Gastroesophageal sphincter (tissue), 4 donors: ENCODE measurements around the gene CMTM5. TPM values are rescaled to one million over a fixed set of nuclear protein-coding genes. Genes with fewer than 3 reads are reported as not detected.
"Not testable (repeated sequence)": the region's sequence is repeated elsewhere in the genome, so short reads cannot be mapped to it uniquely, and the experiment has no call there.

Experiments used
- ATAC-seq: fragments of 150-250 bp; one replicate; pipeline ENCODE4 v1.9.1; 2016; ENCODE audit warnings: mild to moderate bottlenecking, moderate library complexity
- H3K27ac ChIP-seq, 4 donors: fragments of 200-600 bp; sonication (generic) in 3 of 4; 1 replicate in 3 of 4; 2 replicates in 1 of 4; pipeline ENCODE4 v1.5.1; 2016 to 2019
- H3K27me3 ChIP-seq: fragments of 200-600 bp; sonication (generic); one replicate; pipeline ENCODE4 v1.5.1; 2019
- H3K36me3 ChIP-seq, 2 donors: fragments of 200-600 bp; sonication (generic); one replicate each; pipeline ENCODE4 v1.5.1; 2019; ENCODE audit warnings: control low read depth in 1 of 2
- H3K4me1 ChIP-seq, 3 donors: fragments of 200-600 bp; sonication (generic); 1 replicate in 2 of 3; 2 replicates in 1 of 3; pipeline ENCODE4 v1.5.1; 2016 to 2019; ENCODE audit warnings: control low read depth in 2 of 3
- H3K4me3 ChIP-seq, 2 donors: fragments of 200-600 bp; sonication (generic); one replicate each; pipeline ENCODE4 v1.5.1; 2019; ENCODE audit warnings: mild to moderate bottlenecking in 1 of 2, moderate library complexity in 1 of 2
- H3K9me3 ChIP-seq, 3 donors: fragments of 200-600 bp; sonication (generic); one replicate each; pipeline ENCODE4 v1.5.1; 2017 to 2019; ENCODE audit warnings: control low read depth in 2 of 3
- CTCF ChIP-seq, 4 experiments: fragments of 200-600 bp in 2 of 4; fragments of 450-650 bp in 2 of 4; sonication (generic) in 1 of 4; IDR thresholded peaks; one replicate each; pipeline ENCODE4 v1.5.1; 2017 to 2019; ENCODE audit warnings: antibody characterized with exemption in 4 of 4, mild to moderate bottlenecking in 2 of 4, moderate library complexity in 2 of 4
- EP300 ChIP-seq: sonication (generic); formaldehyde crosslinking; IDR thresholded peaks from one replicate; pipeline ENCODE4 v1.6.1; 2017; ENCODE audit warnings: antibody characterized with exemption, mild to moderate bottlenecking
- POLR2A ChIP-seq, 2 donors: fragments of 450-650 bp; IDR thresholded peaks; one replicate each; pipeline ENCODE4 v1.6.1; 2017; ENCODE audit warnings: antibody characterized with exemption in 2 of 2, mild to moderate bottlenecking in 2 of 2, moderate library complexity in 1 of 2
- POLR2AphosphoS5 ChIP-seq: sonication (generic); formaldehyde crosslinking; IDR thresholded peaks from one replicate; pipeline ENCODE4 v1.6.1; 2017; ENCODE audit warnings: antibody characterized with exemption
- WGBS, 2 donors: methylation state at CpG; one replicate each; pipeline ENCODE4 v1.1.5; 2018; ENCODE audit warnings: low coverage in 1 of 2; 5-methylcytosine and 5-hydroxymethylcytosine counted together
- total RNA-seq, 4 donors: library from RNA; depleted of rRNA; stranded (reverse); fragments of >200 nt; gene quantifications; one replicate each; pipeline ENCODE4 v1.1.0, GENCODE V29; 2016

CMTM5 gene
- total RNA-seq, 4 donors from 2014 or later, result 0.81 to 2.3 (median 1.2) TPM; not detected in 1

GRCh38 chr14:23398348-23398747, 21.5 kb downstream of the CMTM5 start:
- peaks cover 15% of the 10 kb centered on the region for H3K27me3 ChIP-seq
- WGBS, 2 donors, result 100% methylated on average over 2 of the region's 4 CpGs; no CpG with 5 or more reads in 1 of the 2 donors
- H3K27ac ChIP-seq, result no peak overlapping the region
- H3K9me3 ChIP-seq, result no peaks in the 10 kb centered on the region
- no peak overlapping the region for H3K4me3 ChIP-seq
- no peak for ATAC-seq
- no peaks in the 10 kb centered on the region for H3K4me1 ChIP-seq
- no peaks in the 10 kb centered on the region for H3K36me3 ChIP-seq
- TF ChIP-seq CTCF (IDR thresholded peaks at IDR 0.05), result no peak
- no peak for TF ChIP-seq EP300
- TF ChIP-seq POLR2A (IDR thresholded peaks at IDR 0.05), result no peak
- TF ChIP-seq POLR2AphosphoS5, result no peak

- 100% methylated on average over 2 of the region's 3 CpGs; no CpG with 5 or more reads in 1 of the 2 donors for WGBS, 2 donors
- ATAC-seq, result no peak
Measured at GRCh38 chr14:23399136-23399535, 22.3 kb downstream of the CMTM5 start.

GRCh38 chr14:23399591-23399990, 22.7 kb downstream of the CMTM5 start:
- H3K27ac ChIP-seq, result no peak overlapping the region
- H3K27me3 ChIP-seq, result peaks cover 24% of the 10 kb centered on the region
- no peaks in the 10 kb centered on the region for H3K4me1 ChIP-seq
- no peaks in the 10 kb centered on the region for H3K36me3 ChIP-seq
- no peak for ATAC-seq
- H3K9me3 ChIP-seq, result no peaks in the 10 kb centered on the region
- 60% methylated on average over 1 of the region's 6 CpGs; no CpG with 5 or more reads in 1 of the 2 donors for WGBS, 2 donors
- H3K4me3 ChIP-seq, result no peak overlapping the region
- TF ChIP-seq EP300 (no peak), CTCF (IDR thresholded peaks at IDR 0.05) (no peak), POLR2A (IDR thresholded peaks at IDR 0.05) (no peak), POLR2AphosphoS5 (no peak)

More at GRCh38 chr14:23399136-23399535, 22.3 kb downstream of the CMTM5 start:
- H3K4me1 ChIP-seq, result no peaks in the 10 kb centered on the region
- H3K36me3 ChIP-seq, result no peaks in the 10 kb centered on the region
- no peak overlapping the region for H3K4me3 ChIP-seq
- no peaks in the 10 kb centered on the region for H3K9me3 ChIP-seq
- H3K27ac ChIP-seq, result no peak overlapping the region
- H3K27me3 ChIP-seq, result peaks cover 20% of the 10 kb centered on the region
- TF ChIP-seq POLR2AphosphoS5 (no peak), EP300 (no peak), CTCF (IDR thresholded peaks at IDR 0.05) (no peak), POLR2A (IDR thresholded peaks at IDR 0.05) (no peak)

GRCh38 chr14:23400496-23401149, 23.8 kb downstream of the CMTM5 start:
- H3K4me3 ChIP-seq, H3K9me3 ChIP-seq, H3K4me1 ChIP-seq, ATAC-seq, H3K27ac ChIP-seq, H3K36me3 ChIP-seq: not testable (repeated sequence)
- peaks cover 34% of the 10 kb centered on the region for H3K27me3 ChIP-seq
- WGBS, 2 donors, result 79 to 92% methylated on average over 3 to 11 of the region's 16 CpGs

- WGBS, 2 donors, result 88% methylated on average over 2 of the region's 4 CpGs; no CpG with 5 or more reads in 1 of the 2 donors
- no peak for ATAC-seq
- no peaks in the 10 kb centered on the region for H3K9me3 ChIP-seq
- TF ChIP-seq POLR2A (IDR thresholded peaks at IDR 0.05) (no peak), POLR2AphosphoS5 (no peak), CTCF (IDR thresholded peaks at IDR 0.05) (no peak), EP300 (no peak)
- H3K27ac ChIP-seq, result no peak overlapping the region
- no peaks in the 10 kb centered on the region for H3K4me1 ChIP-seq
- H3K36me3 ChIP-seq, result no peaks in the 10 kb centered on the region
- H3K27me3 ChIP-seq, result peaks cover 41% of the 10 kb centered on the region
- no peak overlapping the region for H3K4me3 ChIP-seq
Measured at GRCh38 chr14:23401291-23401690, 24.4 kb downstream of the CMTM5 start.
